ENCODE data around the gene NREP. TPM values are rescaled to one million over a fixed set of nuclear protein-coding genes. Genes with fewer than 3 reads are reported as not detected.

The NREP gene
- total RNA-seq, 1 donor from 2014 or later, result 21.6 TPM

DNA sequence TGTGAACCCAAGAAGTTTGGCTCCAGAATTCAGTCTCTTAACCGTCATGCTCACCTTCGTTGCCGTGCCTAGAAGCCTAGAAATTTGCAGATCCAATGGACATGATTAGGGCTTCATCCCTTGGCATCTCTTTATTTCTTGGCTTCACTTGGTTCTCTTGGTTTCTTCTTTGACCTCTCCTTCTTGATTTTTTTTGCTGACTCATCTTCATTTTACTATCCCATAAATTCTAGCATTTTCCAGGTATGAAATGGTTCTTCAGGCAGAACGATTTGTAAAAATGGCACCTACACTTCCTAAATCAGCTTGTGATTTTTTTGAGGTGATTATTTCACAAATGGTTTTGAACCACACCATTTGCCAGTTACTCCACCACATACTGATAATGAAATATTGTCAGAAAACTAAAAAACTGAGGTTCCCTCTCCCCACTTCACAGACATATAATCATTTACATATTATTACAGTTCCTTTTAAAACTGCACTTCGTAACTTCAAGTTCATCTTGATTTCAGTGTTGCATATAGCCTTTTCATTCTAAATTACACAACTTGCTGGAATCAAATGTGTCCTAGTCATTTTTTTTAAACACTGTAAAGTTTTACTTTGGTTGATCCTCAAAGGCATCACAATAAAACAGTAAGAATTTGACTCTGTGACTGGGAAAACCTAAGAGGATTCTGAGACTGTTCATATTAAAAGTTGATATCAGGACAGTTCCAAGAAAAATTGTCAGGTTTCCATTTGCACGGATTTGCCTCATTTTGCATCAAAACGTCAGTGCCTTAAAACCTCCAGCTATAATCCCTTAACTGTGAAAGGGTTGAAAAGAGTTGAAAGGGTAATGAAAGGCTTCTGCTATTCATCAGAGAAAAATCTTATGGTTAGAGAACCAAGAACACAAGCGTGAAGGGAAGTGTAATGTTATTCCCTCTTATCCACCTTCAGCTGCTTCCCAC, 8.9 kb upstream of the NREP start:
- Histone ChIP-seq H3K27me3 (ENCODE audit: low read depth) (no peaks in the 10 kb centered on the region), H3K4me3 (no peak overlapping the region)

GRCh38 chr5:111764019-111764418, 7.0 kb upstream of the NREP start:
- no peak for ATAC-seq
- H3K4me1 ChIP-seq, result no peaks in the 10 kb centered on the region
- intact Hi-C loops (cut with DNase I), result no loop called here

More for the DNA sequence above, 8.9 kb upstream of the NREP start:
- Histone ChIP-seq H3K27ac (no peak overlapping the region), H3K4me1 (no peaks in the 10 kb centered on the region), H3K36me3 (no peaks in the 10 kb centered on the region), H3K9me3 (no peaks in the 10 kb centered on the region)
- intact Hi-C loops (cut with DNase I), result no loop called here
- no peak for DNase-seq
- TF ChIP-seq CTCF (IDR thresholded peaks at IDR 0.05), result no peak
- ATAC-seq, result no peak

GRCh38 chr5:111762895-111763294, 5.9 kb upstream of the NREP start:
- TF ChIP-seq CTCF (IDR thresholded peaks at IDR 0.05), result no peak
- Histone ChIP-seq H3K4me1 (peaks cover 6% of the 10 kb centered on the region), H3K27me3 (ENCODE audit: low read depth) (no peaks in the 10 kb centered on the region), H3K4me3 (no peak overlapping the region), H3K9me3 (no peaks in the 10 kb centered on the region), H3K36me3 (no peaks in the 10 kb centered on the region), H3K27ac (no peak overlapping the region)
- intact Hi-C loops (cut with DNase I), result no loop called here
- ATAC-seq (no peak), DNase-seq (no peak)

More at GRCh38 chr5:111764019-111764418, 7.0 kb upstream of the NREP start:
- Histone ChIP-seq H3K36me3 (no peaks in the 10 kb centered on the region), H3K27ac (no peak overlapping the region), H3K27me3 (ENCODE audit: low read depth) (no peaks in the 10 kb centered on the region), H3K9me3 (no peaks in the 10 kb centered on the region), H3K4me3 (no peak overlapping the region)
- no peak for TF ChIP-seq CTCF (IDR thresholded peaks at IDR 0.05)
- DNase-seq, result no peak

- H3K27me3 ChIP-seq (ENCODE audit: low read depth), result no peaks in the 10 kb centered on the region
- no peak for ATAC-seq
- no peak for DNase-seq
- H3K4me3 ChIP-seq, result peak overlapping the region; percentile 71
- H3K36me3 ChIP-seq, result no peaks in the 10 kb centered on the region
- peaks cover 24% of the 10 kb centered on the region for H3K4me1 ChIP-seq
- intact Hi-C loops (cut with DNase I), result no loop called here
- H3K9me3 ChIP-seq, result no peaks in the 10 kb centered on the region
- H3K27ac ChIP-seq, result peak overlapping the region; percentile 91
- TF ChIP-seq CTCF (IDR thresholded peaks at IDR 0.05), result no peak
Observed at GRCh38 chr5:111758284-111758628, 1.3 kb upstream of the NREP start.

DNA sequence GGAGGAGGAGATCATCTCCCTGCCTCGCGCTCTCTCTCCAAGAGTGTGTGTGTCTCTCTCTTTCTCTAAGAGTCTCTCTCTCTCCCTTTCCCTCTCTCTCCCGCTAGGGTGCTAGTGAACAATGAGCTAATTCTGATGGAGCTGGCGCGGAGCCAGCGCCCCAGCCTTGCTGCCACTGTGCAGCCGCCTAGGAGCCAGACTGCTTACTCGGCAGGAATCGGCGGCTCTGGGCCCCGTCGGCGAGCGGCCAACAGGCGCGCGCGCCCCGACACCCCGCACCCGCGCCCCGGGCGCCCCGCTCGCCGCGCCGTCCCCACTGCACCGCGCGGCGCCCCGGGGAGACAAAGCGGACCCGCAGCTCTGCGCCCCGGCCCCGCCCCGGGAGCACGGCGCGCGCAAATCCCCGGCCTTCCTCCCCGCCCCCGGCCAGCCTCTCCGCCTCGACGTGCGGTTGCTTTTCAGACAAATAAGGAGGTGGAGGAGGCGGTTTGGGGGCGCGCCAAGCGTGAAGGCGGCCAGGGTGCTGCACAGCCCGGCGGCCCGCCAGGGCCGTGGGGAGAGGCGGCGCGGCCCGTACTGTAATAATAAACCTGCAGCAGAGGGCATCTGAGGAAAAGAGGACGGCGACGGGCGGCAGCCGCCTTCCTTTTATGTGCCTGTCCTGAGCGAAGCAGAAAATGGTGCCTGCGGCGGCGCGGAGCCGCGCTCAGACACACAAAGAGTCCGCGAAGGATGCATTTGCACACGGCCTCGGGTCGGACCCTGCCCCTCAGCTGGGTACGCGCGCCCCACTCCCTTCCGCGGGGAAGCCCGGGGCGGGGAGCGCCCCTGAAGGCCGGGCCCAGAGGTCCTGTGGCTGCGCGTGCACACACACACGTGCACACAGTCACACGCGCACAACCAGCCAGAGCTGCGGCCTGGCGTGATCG, 625 bp upstream of the NREP start:
- TF ChIP-seq CTCF (IDR thresholded peaks at IDR 0.05), result peak; percentile 29
- Histone ChIP-seq H3K4me1 (peaks cover 24% of the 10 kb centered on the region), H3K9me3 (no peaks in the 10 kb centered on the region), H3K27ac (peak overlapping the region; percentile 91), H3K36me3 (no peaks in the 10 kb centered on the region), H3K27me3 (ENCODE audit: low read depth) (no peaks in the 10 kb centered on the region), H3K4me3 (peak overlapping the region; percentile 71)
- ATAC-seq, result peak; percentile 91 to 93
- intact Hi-C loops (cut with DNase I), result no loop called here
- DNase-seq, result peak; percentile 94
